ENCODE data around the gene MOSPD2. TPM values are rescaled to one million over a fixed set of nuclear protein-coding genes. Genes with fewer than 3 reads are reported as not detected.

Gene MOSPD2
- 10 to 100 TPM; 19.0 to 21.1 TPM for total RNA-seq

DNA sequence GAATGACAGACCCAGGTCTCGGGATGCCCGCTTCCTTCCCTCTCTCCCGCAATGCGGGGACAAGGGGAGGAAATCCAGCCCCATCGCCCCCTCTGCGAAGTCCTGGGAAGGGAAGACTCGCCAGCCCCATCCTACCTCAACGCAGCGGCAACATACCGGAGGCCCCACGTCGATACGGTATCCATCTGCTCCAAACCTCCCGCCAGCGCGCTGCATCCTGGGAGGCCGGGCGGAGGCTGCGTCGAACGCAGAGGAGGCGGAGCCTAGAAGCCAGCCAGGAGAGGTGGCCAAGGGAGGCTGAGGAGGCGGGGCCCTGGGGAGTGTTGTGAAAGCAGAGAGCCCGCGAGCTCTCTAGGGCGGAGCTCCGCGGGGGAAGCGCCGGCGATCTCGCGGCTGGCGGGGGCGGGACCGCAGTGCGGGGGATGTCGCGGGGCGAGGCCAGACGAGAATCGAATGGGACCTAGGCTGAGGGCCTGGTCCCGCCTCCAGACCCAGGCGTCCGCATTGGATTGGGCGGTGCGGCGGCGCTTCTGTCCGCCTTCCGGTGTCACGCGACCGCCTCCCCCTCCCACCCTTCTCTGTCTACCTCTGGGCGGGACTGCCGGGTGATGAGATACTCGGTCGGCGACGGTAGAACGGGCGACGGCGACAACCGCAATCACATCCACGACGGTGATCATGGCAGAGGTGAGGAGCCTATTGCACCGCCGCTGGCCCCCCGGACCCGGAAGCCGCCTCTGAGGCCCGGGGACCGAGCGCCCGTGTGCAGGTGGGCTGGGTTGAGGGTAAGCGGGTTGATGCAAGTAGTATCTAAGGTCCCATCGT is at the start of gene MOSPD2, which contains the start of gene FANCB:
Gene MOSPD2 (plus strand): TSS at position 571 of the 825 bp plus-strand sequence. CDS start 108 bp downstream, at position 679.
Gene FANCB (minus strand): TSS at position 219 of the 825 bp plus-strand sequence. CDS start 7,559 bp downstream, outside the sequence.
- H3K36me3 Mint-ChIP-seq = peaks cover 3 to 24% of the 10 kb centered on the region in 2 donors

DNA sequence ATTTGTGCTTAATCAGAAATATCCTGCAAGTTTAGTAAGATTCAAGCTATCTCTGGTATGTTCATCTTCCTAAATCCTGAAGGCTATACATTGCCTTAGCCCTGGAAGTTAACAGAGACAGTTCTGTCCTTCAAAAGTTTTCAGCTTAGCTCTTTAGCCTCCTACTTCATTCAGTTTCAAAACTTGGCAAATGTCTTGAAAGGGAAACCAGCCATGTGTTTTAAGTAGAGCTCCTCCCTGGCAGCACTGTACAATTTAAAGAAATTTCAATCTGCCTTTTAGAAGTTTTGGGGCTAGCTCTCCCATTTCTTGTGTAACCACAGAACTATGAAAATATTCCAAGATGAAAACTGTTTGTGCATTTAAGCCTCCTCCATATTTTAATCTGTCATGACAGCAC is 47.4 kb upstream of the MOSPD2 start:
- Mint-ChIP-seq H3K9me3 (peaks cover 0 to 3% of the 10 kb centered on the region in 2 donors), H3K27ac (no peak overlapping the region), H3K36me3 (peaks cover 7 to 11% of the 10 kb centered on the region in 2 donors)
- ATAC-seq (no peak), DNase-seq (ENCODE audit: low spot score in 2 of 2) (no peak)

More for the DNA sequence above, at the start of gene MOSPD2, which contains the start of gene FANCB:
- DNase-seq (ENCODE audit: low spot score in 2 of 2) (peak; percentile 84 to 95), ATAC-seq (peak; percentile 94)
- Mint-ChIP-seq H3K9me3 (peaks cover 0 to 3% of the 10 kb centered on the region in 2 donors), H3K27ac (peak within 1 kb of the TSS; percentile 91 to 95)

DNA sequence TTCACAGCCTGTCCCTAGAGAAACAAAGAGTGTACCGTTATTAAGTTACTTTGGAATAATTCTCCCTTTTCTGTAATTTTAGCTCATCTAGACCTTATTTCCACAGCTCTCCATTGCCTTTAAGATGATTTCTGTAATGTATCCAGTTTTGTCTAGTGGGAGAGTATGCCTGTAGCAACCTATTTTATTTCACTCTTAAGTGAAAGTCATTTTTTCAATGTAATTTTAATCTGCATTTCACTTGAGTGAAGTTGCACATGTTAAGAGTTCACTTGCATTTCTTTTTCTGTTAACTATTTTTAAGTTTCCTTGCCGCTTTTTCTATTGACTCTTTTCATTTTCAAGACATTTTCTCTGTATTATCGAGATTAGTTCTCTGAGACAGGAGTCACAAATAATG is 46.9 kb upstream of the MOSPD2 start:
- H3K27ac Mint-ChIP-seq = no peak overlapping the region
- H3K9me3 Mint-ChIP-seq = peaks cover 0 to 3% of the 10 kb centered on the region in 2 donors
- no peak for ATAC-seq

DNA sequence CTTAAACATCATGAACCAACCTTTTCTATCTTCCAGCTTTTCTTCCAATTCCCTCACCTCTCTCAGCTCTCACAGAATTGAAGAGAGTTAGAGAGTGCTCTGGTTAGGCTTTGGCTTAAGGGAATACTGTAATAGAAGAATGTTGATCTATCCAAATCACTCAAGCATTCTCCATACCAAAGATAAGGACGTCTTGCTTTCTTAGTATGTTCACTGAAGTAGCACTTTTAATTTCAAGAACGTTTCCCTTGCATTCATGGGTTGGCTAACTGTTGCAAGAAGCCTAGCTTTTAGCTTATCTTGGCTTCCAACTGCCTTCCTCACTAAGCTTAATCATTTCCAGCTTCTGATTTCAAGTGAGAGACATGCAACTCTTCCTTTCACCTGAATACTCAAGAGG is 43.6 kb upstream of the MOSPD2 start:
- no peak overlapping the region for H3K27ac Mint-ChIP-seq
- H3K36me3 Mint-ChIP-seq = peaks cover 7 to 30% of the 10 kb centered on the region in 2 donors
- DNase-seq (ENCODE audit: low spot score in 2 of 2) (no peak), ATAC-seq (no peak)
- H3K9me3 Mint-ChIP-seq = peaks cover 0 to 3% of the 10 kb centered on the region in 2 donors

More for the DNA sequence above, 46.9 kb upstream of the MOSPD2 start:
- no peak for DNase-seq (ENCODE audit: low spot score in 2 of 2)
- peaks cover 7 to 14% of the 10 kb centered on the region in 2 donors for H3K36me3 Mint-ChIP-seq

DNA sequence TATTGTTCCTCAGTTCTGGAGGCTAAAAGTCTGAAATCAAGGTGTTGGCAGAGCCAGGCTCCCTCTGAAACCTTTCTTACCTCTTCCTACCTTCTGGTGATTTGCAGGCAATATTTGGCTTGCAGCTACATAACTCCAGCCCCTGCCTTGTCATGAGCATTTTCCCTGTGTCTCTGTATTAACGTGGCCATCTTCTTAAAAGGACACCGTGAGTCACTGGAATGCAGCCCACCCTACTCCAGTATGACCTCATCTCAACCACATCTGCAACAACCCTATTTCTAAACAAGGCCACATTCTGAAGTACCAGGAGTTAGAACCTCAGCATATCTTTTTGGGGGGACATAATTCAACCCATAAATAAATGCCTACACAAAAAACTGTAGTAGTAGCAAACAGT is 41.1 kb upstream of the MOSPD2 start:
- Mint-ChIP-seq H3K27ac (no peak overlapping the region), H3K36me3 (peaks cover 15 to 47% of the 10 kb centered on the region in 2 donors), H3K9me3 (peaks cover 0 to 3% of the 10 kb centered on the region in 2 donors)
- ATAC-seq (no peak), DNase-seq (ENCODE audit: low spot score in 2 of 2) (no peak)

DNA sequence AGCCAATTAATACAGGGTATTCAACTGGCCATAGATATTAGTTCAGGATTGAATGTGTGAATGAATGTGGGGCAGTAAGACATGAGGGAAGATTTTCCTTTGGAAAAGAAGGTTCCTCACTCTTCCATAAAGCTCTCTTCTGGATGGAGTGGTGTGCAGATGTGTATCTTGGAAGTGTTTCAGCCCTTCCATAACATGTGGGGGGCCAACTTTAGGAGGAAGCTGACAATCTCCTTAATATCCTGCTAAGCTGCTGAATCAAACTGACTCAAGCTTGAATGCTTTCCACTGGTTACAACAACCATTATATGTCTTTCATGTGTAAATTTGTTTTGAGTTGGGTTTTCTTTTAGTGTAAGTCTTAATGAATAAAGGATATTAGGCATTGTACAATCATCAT is 40.6 kb upstream of the MOSPD2 start:
- Mint-ChIP-seq H3K27ac (no peak overlapping the region), H3K9me3 (peaks cover 0 to 3% of the 10 kb centered on the region in 2 donors), H3K36me3 (peaks cover 15 to 47% of the 10 kb centered on the region in 2 donors)
- DNase-seq (ENCODE audit: low spot score in 2 of 2) (no peak), ATAC-seq (no peak)

DNA sequence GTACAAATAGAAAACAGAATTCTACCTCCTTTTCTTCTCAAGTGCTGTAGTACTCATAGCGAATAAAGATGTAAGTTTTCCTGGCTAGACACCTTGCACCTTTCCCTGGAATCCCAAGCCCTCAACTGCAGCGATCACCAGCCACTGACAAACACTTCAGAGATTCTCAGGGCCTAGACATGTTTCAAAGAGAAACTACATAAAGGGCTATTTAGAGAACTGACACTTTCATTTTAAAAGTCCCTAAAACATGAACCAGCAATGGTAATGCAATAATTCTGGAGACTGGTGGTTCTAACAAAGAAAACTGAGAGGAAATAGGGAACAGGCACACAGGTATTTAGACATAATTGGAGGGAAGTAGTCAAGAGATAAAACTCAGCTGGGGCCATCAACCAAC is 36.1 kb upstream of the MOSPD2 start:
- H3K9me3 Mint-ChIP-seq = no peaks in the 10 kb centered on the region
- ATAC-seq (no peak), DNase-seq (ENCODE audit: low spot score in 2 of 2) (no peak)
- H3K36me3 Mint-ChIP-seq = peaks cover 8 to 38% of the 10 kb centered on the region in 2 donors
- no peak overlapping the region for H3K27ac Mint-ChIP-seq

DNA sequence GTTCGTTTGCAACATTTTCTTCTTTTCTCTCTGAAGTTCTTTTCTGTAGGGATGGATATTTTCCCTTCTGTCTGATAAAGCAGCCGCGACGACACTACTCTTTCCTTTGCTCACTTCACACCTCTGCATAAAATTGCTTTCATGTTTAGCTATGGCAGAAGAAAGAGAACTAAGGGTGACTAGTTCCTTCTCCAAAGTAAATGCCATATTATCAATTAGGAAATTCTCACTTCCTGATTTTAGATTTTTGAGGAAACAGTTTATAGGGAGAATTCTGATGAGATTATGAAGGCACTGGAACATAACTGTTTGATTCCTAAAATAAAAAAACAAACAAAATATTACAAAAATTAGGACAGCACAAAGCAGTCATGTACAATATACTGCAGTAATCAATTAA is 29.6 kb upstream of the MOSPD2 start:
- DNase-seq (ENCODE audit: low spot score in 2 of 2) = no peak
- H3K36me3 Mint-ChIP-seq = peaks cover 0 to 12% of the 10 kb centered on the region in 2 donors
- no peak overlapping the region for H3K27ac Mint-ChIP-seq
- no peak for ATAC-seq
- no peaks in the 10 kb centered on the region for H3K9me3 Mint-ChIP-seq

DNA sequence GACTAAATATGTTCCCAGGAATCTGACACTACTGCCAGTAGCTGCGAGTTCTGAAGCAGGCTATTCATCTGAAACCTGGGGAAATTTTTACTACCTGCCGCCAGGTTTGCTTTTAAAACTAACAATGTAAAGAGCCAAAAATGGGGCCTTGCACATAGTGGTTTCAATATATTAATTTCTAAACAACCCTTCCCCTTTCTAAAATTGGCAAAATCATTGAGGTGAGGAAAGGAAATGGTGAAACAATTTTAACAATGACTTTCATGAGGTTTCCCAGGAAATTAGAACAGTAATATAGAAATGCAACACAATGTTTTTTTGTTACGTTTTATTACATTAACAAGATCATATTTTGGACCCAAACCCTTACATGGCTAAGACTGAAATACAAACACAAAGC is 21.7 kb upstream of the MOSPD2 start:
- Mint-ChIP-seq H3K9me3 (no peaks in the 10 kb centered on the region), H3K36me3 (peaks cover 0 to 10% of the 10 kb centered on the region in 2 donors), H3K27ac (no peak overlapping the region)
- no peak for ATAC-seq
- no peak for DNase-seq (ENCODE audit: low spot score in 2 of 2)

DNA sequence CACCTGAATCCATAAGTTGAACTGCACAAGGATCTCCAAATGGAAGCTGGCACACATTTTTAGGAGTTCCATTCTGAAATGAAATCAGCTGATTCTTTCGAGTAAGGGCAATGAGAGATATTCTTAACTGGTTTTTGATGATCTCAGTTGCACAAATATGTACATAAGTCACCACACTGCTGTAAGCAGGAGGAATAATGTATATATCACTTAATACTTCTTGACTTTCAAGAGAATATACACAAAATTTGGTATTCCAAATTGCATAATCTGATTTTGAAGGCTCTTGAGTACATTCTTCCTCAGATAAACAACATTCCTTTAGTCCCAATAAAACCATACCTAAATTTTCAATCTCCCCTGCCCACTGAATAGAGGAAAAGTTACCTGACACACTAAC is 8.6 kb upstream of the MOSPD2 start:
- Mint-ChIP-seq H3K27ac (no peak overlapping the region), H3K36me3 (peaks cover 15 to 23% of the 10 kb centered on the region in 2 donors), H3K9me3 (no peaks in the 10 kb centered on the region)
- ATAC-seq (no peak), DNase-seq (ENCODE audit: low spot score in 2 of 2) (no peak)

DNA sequence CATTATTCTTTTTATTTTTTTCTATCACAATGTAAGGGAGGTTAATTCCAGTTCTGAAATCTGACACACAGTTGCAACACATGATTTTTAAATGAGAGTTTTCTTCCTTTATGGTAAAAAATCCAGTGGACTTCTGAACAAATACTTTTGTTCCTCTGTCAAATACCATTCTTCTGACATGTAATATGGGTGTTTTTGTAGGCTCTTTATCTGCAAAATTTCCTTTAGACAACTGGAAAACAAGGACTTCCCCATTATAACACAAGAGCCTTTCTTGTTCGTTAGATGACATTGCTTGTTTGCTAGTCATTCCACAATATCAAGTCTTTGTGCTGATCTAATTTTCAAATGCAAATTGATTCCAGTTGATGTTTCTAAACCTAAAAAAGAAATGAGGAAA is 8.0 kb upstream of the MOSPD2 start:
- peaks cover 15 to 23% of the 10 kb centered on the region in 2 donors for H3K36me3 Mint-ChIP-seq
- DNase-seq (ENCODE audit: low spot score in 2 of 2) (no peak), ATAC-seq (no peak)
- H3K27ac Mint-ChIP-seq = no peak overlapping the region
- no peaks in the 10 kb centered on the region for H3K9me3 Mint-ChIP-seq

DNA sequence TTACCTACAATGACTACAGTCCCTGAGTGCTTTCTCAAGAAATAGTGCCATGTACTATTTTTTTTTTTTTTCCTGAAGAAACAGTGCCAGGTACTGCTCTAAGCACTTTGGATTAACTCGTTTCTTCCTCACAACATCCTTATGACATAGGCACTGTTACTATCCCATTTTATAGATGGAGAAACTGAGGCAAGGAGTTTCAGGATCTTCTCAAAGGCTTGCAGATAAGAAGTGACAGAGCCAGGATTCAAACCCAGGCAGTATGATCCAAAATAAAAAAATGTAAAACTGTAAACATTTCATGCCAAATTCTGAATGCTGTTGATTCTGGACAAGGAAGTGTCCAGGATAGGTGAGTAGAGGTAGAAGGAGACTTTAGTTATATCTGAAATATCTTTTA is 1.5 kb upstream of the MOSPD2 start:
- Mint-ChIP-seq H3K27ac (peak overlapping the region in 1 of 2 donors; percentile 91), H3K36me3 (peaks cover 15 to 33% of the 10 kb centered on the region in 2 donors), H3K9me3 (peaks cover 0 to 1% of the 10 kb centered on the region in 2 donors)
- no peak for DNase-seq (ENCODE audit: low spot score in 2 of 2)
- no peak for ATAC-seq

DNA sequence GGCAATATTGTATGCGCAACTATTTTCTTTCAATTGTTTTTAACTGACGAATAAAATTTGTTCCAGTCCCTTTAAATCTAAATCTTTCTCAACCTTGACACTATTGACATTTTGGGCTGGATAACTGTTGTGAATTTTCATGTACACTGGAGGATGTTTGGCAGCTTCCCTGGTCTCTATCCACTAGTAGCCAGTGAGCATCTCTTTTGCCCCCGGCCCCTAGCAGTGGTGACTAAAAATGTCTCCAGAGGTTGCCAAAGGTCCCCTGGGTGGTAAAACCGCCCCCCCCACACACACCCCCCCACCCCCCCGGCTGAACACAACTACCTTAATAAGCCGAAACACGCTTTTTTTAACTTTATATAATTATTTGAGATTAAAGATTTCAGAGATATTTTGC is 866 bp upstream of the MOSPD2 start:
- Mint-ChIP-seq H3K9me3 (peaks cover 0 to 3% of the 10 kb centered on the region in 2 donors), H3K36me3 (peaks cover 10 to 31% of the 10 kb centered on the region in 2 donors), H3K27ac (peak overlapping the region; percentile 91 to 95)
- DNase-seq (ENCODE audit: low spot score in 2 of 2) (no peak), ATAC-seq (no peak)

DNA sequence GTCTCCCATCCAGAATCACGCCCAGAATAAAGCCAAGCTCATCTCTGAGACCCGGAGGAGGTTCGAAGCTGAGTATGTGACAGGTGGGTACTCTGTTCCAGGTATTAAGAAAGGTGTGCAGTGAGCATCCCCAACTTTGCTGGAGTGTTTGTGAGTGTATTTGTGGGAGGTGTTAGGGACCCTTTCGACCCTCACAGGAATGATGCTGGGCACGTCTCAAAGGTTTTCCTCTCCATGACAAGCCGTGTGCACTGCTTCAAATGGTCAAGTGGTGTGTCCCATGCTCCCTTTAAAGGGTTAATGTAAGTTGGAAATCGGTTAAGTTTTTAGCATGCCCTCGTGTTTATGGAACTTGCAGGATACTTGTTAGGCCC is 442 bp downstream of the MOSPD2 start:
- H3K36me3 Mint-ChIP-seq = peaks cover 0 to 18% of the 10 kb centered on the region in 2 donors
- peaks cover 0 to 3% of the 10 kb centered on the region in 2 donors for H3K9me3 Mint-ChIP-seq
- DNase-seq (ENCODE audit: low spot score in 2 of 2) (no peak), ATAC-seq (no peak)
- peak overlapping the region; percentile 74 to 91 for H3K27ac Mint-ChIP-seq

DNA sequence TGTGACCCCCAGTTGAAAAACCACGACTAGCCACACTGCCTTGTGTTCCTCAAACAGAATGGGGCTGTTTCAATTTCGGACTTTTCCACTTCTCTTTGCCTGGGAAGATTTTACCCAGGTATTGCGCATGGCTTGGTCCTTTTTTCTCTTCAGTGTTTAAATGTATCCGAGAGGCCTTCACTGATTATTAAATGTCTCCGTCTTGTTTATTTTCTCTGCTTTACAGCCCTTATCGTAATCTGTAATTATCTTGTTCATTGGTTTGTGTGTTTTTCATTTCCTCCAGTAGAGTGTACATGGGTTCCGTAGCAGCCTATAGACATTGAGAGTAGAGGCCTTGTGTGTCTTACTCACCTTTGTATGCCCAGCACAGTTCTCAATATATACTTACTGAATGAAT is 2.4 kb downstream of the MOSPD2 start:
- H3K9me3 Mint-ChIP-seq = peaks cover 0 to 3% of the 10 kb centered on the region in 2 donors
- DNase-seq (ENCODE audit: low spot score in 2 of 2) = no peak
- H3K27ac Mint-ChIP-seq = no peak overlapping the region
- peaks cover 0 to 16% of the 10 kb centered on the region in 2 donors for H3K36me3 Mint-ChIP-seq
- ATAC-seq = no peak

DNA sequence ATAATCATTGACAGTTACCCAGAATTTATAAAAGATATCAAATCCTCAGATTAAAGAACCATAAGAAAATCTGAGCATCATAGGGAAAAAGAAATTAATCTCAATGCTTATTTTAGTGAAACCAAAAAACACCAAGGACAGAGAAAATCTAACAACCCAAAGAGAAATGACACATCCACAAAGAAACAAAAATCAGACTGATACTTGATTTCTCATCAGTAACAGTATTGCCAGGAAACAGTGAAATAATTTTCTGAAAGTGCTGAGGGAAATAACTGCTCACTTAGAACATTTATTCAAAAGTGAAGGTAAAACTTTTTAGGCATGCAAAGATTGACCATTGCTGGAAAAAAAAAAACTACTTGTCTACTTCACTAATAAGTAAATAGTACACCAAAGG is 10.6 kb downstream of the MOSPD2 start:
- DNase-seq (ENCODE audit: low spot score in 2 of 2) (no peak), ATAC-seq (peak in 1 of 2 donors; percentile 76)
- Mint-ChIP-seq H3K9me3 (peaks cover 0 to 4% of the 10 kb centered on the region in 2 donors), H3K36me3 (peaks cover 0 to 25% of the 10 kb centered on the region in 2 donors), H3K27ac (peak overlapping the region in 1 of 2 donors; percentile 95)

DNA sequence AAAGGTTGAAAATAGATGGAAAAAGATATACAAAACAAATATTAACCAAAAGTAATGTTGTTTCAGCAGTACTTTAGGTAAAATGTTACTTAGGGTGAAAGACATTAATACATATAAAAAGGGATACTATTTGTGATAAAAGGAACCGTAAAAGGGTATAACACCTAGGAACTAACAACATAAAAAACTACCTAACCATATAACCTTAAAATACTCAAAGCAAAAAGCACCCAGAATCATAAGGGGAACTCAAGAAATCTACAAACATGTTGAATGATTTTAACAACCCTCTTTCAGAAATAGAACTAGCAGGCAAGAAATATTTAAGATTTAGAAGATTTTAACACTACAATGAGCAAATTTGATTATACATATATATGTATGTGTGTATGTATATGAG is 11.5 kb downstream of the MOSPD2 start:
- no peak for ATAC-seq

More for the DNA sequence above, 11.5 kb downstream of the MOSPD2 start:
- no peak for DNase-seq (ENCODE audit: low spot score in 2 of 2)
- H3K9me3 Mint-ChIP-seq = peaks cover 0 to 4% of the 10 kb centered on the region in 2 donors
- H3K36me3 Mint-ChIP-seq = peaks cover 0 to 25% of the 10 kb centered on the region in 2 donors
- peak overlapping the region in 1 of 2 donors; percentile 95 for H3K27ac Mint-ChIP-seq
